ENCODE results near the gene FGFR2. TPM values are rescaled to one million over a fixed set of nuclear protein-coding genes. Genes with fewer than 3 reads are reported as not detected.

The FGFR2 gene
- polyA plus RNA-seq (2011; rRNA removed) (not detected in 2 replicates), polyA minus RNA-seq (2011; rRNA and poly(A)+ RNA removed) (not detected in 2 replicates)

GRCh38 chr10:121598263-121599249, at the start of gene FGFR2:
Gene FGFR2, minus strand, starts transcription at chr10:121598444. Its CDS starts 4,627 bp downstream, at chr10:121593817.
- no peak for TF ChIP-seq CTCF (IDR thresholded peaks at IDR 0.05; ENCODE audit: low read depth, low read length)
- CTCF ChIA-PET: no interaction called here
- no peak for DNase-seq (ENCODE audit: low read depth, low spot score)
- H3K27ac ChIP-seq (ENCODE audit: low read depth, low read length): no peak within 1 kb of the TSS
- peak within 1 kb of the TSS; percentile 13; the same call in 1 of the 2 replicates for H3K4me3 ChIP-seq (ENCODE audit: low read depth, low read length)
- POLR2A ChIA-PET: no interaction called here
- H3K9me3 ChIP-seq (ENCODE audit: control insufficient read depth, insufficient read depth, low read length): peaks cover 4% of the 10 kb centered on the region; the same call in 1 of the 2 replicates
- H3K27me3 ChIP-seq (ENCODE audit: control insufficient read depth, insufficient read depth, low read length): peaks cover 24% of the 10 kb centered on the region

GRCh38 chr10:121647401-121647800, 49.2 kb upstream of the FGFR2 start:
- ChIA-PET CTCF (no interaction called here), POLR2A (no interaction called here)
- Histone ChIP-seq H3K9me3 (ENCODE audit: control insufficient read depth, insufficient read depth, low read length) (peaks cover 42% of the 10 kb centered on the region), H3K27me3 (ENCODE audit: control insufficient read depth, insufficient read depth, low read length) (no peaks in the 10 kb centered on the region), H3K27ac (ENCODE audit: low read depth, low read length) (no peak overlapping the region), H3K4me3 (ENCODE audit: low read depth, low read length) (no peak overlapping the region)
- no peak for DNase-seq (ENCODE audit: low read depth, low spot score)
- TF ChIP-seq CTCF (IDR thresholded peaks at IDR 0.05; ENCODE audit: low read depth, low read length): no peak

GRCh38 chr10:121645696-121646095, 47.5 kb upstream of the FGFR2 start:
- H3K27me3 ChIP-seq (ENCODE audit: control insufficient read depth, insufficient read depth, low read length): no peaks in the 10 kb centered on the region
- POLR2A ChIA-PET: no interaction called here

GRCh38 chr10:121644501-121644900, 46.3 kb upstream of the FGFR2 start:
- TF ChIP-seq CTCF (IDR thresholded peaks at IDR 0.05; ENCODE audit: low read depth, low read length): no peak
- Histone ChIP-seq H3K9me3 (ENCODE audit: control insufficient read depth, insufficient read depth, low read length) (peaks cover 36% of the 10 kb centered on the region), H3K27ac (ENCODE audit: low read depth, low read length) (no peak overlapping the region), H3K4me3 (ENCODE audit: low read depth, low read length) (no peak overlapping the region), H3K27me3 (ENCODE audit: control insufficient read depth, insufficient read depth, low read length) (no peaks in the 10 kb centered on the region)
- DNase-seq (ENCODE audit: low read depth, low spot score): no peak
- POLR2A ChIA-PET: no interaction called here
- CTCF ChIA-PET: no interaction called here

More at GRCh38 chr10:121645696-121646095, 47.5 kb upstream of the FGFR2 start:
- Histone ChIP-seq H3K4me3 (ENCODE audit: low read depth, low read length) (no peak overlapping the region), H3K27ac (ENCODE audit: low read depth, low read length) (no peak overlapping the region), H3K9me3 (ENCODE audit: control insufficient read depth, insufficient read depth, low read length) (peaks cover 39% of the 10 kb centered on the region)
- DNase-seq (ENCODE audit: low read depth, low spot score): no peak
- CTCF ChIA-PET: no interaction called here
- no peak for TF ChIP-seq CTCF (IDR thresholded peaks at IDR 0.05; ENCODE audit: low read depth, low read length)

- Histone ChIP-seq H3K9me3 (ENCODE audit: control insufficient read depth, insufficient read depth, low read length) (peaks cover 21% of the 10 kb centered on the region), H3K4me3 (ENCODE audit: low read depth, low read length) (no peak overlapping the region), H3K27ac (ENCODE audit: low read depth, low read length) (no peak overlapping the region), H3K27me3 (ENCODE audit: control insufficient read depth, insufficient read depth, low read length) (no peaks in the 10 kb centered on the region)
- DNase-seq (ENCODE audit: low read depth, low spot score): no peak
- CTCF ChIA-PET: no interaction called here
- POLR2A ChIA-PET: no interaction called here
- TF ChIP-seq CTCF (IDR thresholded peaks at IDR 0.05; ENCODE audit: low read depth, low read length): no peak
Observed at GRCh38 chr10:121640266-121640665, 42.0 kb upstream of the FGFR2 start.
